ENCODE data around the gene XIRP2.

- TF ChIP-seq CTCF (IDR thresholded peaks at IDR 0.05; ENCODE audit: control extremely low read depth in 1 of 3, insufficient read depth in 1 of 3, low read depth in 1 of 3, low read length in 3 of 3) = no peak
- TF ChIP-seq EZH2 (IDR thresholded peaks at IDR 0.05; ENCODE audit: low read depth, low read length, severe bottlenecking) = no peak
- TF ChIP-seq POLR2AphosphoS5 (IDR thresholded peaks at IDR 0.05; ENCODE audit: low read depth, low read length) = no peak
- no peak for TF ChIP-seq MAFK (IDR thresholded peaks at IDR 0.05; ENCODE audit: low read depth, low read length)
- TF ChIP-seq POLR2A (IDR thresholded peaks at IDR 0.05; ENCODE audit: control extremely low read depth in 1 of 2, low read depth in 2 of 2, low read length in 2 of 2) = no peak
- no peak for TF ChIP-seq GABPA (IDR thresholded peaks at IDR 0.05; ENCODE audit: borderline replicate concordance, insufficient read depth, low read length)
- TF ChIP-seq EP300 (IDR thresholded peaks at IDR 0.05; ENCODE audit: borderline replicate concordance in 1 of 2, low read depth in 2 of 2, low read length in 2 of 2) = no peak
These were observed 294.1 kb downstream of the XIRP2 start for GRCh38 chr2:167182403-167182802.

Data from H1 (cell line).